Epithelial cell of proximal tubule (primary cell): ENCODE data around the gene SRGAP3. TPM values are rescaled to one million over a fixed set of nuclear protein-coding genes. Genes with fewer than 3 reads are reported as not detected.

Experiments used
- DNase-seq: peaks from one replicate; pipeline ENCODE4 v3.0.0-alpha.2; 2011; ENCODE audit warnings: low read depth
- H3K4me3 ChIP-seq: 2 replicates; pipeline ENCODE4 v1.5.1; 2011; ENCODE audit warnings: low read depth, mild to moderate bottlenecking, low read length
- CTCF ChIP-seq: conservative IDR thresholded peaks from 2 replicates; pipeline ENCODE4 v1.5.1; 2012; ENCODE audit warnings: low read depth, mild to moderate bottlenecking, low read length
- total RNA-seq: library from RNA; depleted of rRNA; stranded (reverse); fragments of >200 nt; gene quantifications from 2 replicates; pipeline ENCODE4 v1.2.3, GENCODE V29; 2015

Gene SRGAP3
- total RNA-seq, 1 donor from 2014 or later: 3.4 TPM

DNA sequence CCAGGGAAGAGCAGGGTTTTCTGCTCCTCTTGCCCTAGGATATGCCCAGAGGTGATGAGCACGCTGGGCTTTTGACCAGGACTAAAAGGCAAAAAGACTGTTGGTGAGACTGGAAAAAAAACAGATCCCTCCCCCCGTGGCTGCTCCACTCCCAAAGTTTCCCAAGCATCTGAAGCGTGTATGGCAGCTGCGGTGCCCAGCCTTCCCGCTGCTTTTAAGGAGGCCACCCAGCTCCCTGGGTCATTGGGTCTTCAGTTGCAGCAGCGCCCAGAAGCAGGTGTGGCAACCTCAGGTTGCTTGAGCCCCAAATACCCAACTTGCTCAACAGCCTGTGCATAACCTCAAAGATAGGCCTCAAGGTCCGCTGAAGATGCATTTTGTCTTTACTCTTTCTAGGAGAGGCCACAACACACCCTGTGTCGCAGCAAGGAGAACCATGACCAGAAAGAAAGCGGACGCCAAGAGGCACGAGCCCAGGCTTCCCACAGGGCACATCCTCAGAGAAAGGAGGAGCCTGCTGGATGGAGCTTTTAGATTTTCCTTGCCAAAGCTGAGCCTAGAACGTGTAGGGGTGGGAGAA lies 2.0 kb downstream of the SRGAP3 start:
- no peak for DNase-seq
- H3K4me3 ChIP-seq: peak overlapping the region; percentile 54
- no peak for TF ChIP-seq CTCF

DNA sequence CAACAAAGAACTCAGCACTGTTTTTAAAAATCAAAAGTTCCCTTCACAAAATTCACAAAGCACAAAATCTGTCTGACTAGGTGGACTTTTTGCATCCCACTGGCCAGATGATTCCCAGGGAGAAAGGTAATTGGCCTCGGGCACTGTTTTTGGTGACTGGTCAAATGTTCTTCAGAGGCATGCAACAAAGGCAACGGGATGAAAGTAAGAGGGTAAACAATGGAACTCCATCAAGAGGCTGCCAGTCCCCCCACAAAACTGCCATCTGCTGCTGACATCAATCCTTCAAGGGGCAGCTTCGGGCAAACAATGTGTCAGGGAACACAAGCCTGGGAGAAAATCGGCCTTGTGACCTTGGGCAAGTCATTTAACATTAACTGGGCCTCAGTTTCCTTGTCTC lies 3.3 kb downstream of the SRGAP3 start:
- no peak for DNase-seq
- H3K4me3 ChIP-seq: no peak overlapping the region
- no peak for TF ChIP-seq CTCF

- no peak overlapping the region for H3K4me3 ChIP-seq
- TF ChIP-seq CTCF: no peak
- no peak for DNase-seq
Observed at GRCh38 chr3:9244495-9245183, 4.8 kb downstream of the SRGAP3 start.

DNA sequence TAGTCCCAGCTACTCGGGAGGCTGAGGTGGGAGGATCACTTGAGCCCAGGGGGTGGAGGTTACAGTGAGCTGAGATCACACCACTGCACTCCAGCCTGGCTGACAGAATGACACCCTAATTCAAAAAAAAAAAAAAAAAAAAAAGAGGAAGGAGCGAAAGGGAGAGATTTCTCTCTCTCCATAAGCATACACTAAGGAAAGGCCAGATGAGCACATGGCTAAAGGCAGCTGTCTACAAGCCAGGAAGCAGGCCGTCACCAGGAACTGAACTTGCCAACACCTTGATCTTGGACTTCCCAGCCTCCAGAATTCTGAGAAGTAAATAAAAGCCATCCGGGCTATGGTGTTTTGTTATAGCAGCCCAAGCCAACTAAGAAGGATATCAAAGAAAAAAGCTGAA lies 7.5 kb downstream of the SRGAP3 start:
- TF ChIP-seq CTCF: no peak
- no peak overlapping the region for H3K4me3 ChIP-seq
- no peak for DNase-seq

GRCh38 chr3:9239680-9240079 lies 9.8 kb downstream of the SRGAP3 start:
- H3K4me3 ChIP-seq: no peak overlapping the region
- TF ChIP-seq CTCF: no peak
- DNase-seq: no peak

- no peak for DNase-seq
- TF ChIP-seq CTCF: no peak
- H3K4me3 ChIP-seq: no peak overlapping the region
Observed at GRCh38 chr3:9238721-9239295, 10.6 kb downstream of the SRGAP3 start.

DNA sequence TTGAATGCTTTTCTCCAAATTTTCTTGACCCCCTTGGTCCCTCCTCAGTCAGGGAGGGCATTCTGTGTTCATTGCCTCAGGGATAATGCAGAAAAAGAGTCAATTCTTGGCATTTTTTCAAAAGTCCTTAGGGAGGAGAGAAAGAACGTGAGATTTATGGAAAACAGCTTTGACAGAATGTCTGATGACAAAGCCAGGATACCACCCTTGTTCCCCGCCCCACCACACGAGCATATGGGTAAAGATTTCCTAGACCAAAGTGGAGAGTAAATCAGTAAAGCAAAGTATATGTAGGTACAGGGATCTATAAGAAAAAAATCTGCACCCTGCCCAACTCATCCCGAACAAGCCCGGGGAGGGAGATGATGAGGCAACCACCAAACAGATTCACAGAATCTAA lies 11.2 kb downstream of the SRGAP3 start:
- no peak for TF ChIP-seq CTCF
- DNase-seq: no peak
- H3K4me3 ChIP-seq: no peak overlapping the region
